ENCODE data around the gene JOSD1. TPM values are rescaled to one million over a fixed set of nuclear protein-coding genes. Genes with fewer than 3 reads are reported as not detected.

JOSD1 gene
- total RNA-seq, 2 donors from 2014 or later = 21.2 to 26.7 TPM

- Mint-ChIP-seq H3K9me3 (no peaks in the 10 kb centered on the region), H3K4me3 (no peak overlapping the region), H3K27me3 (ENCODE audit: insufficient read depth) (no peaks in the 10 kb centered on the region), H3K4me1 (no peaks in the 10 kb centered on the region), H3K36me3 (ENCODE audit: low read depth) (peaks cover 51% of the 10 kb centered on the region), H3K27ac (no peak overlapping the region)
- Histone ChIP-seq H3K27me3 (ENCODE audit: control insufficient read depth, insufficient read depth, low read length, poor library complexity, severe bottlenecking) (no peaks in the 10 kb centered on the region), H3K9me3 (ENCODE audit: control insufficient read depth, low read length) (no peaks in the 10 kb centered on the region), H3K9ac (ENCODE audit: extremely low read depth, low read length, poor library complexity, severe bottlenecking) (no peak overlapping the region), H3K4me3 (ENCODE audit: low read length) (no peak overlapping the region), H3K36me3 (ENCODE audit: control insufficient read depth, insufficient read depth, low read length) (peaks cover 91% of the 10 kb centered on the region), H3K27ac (ENCODE audit: low read depth, low read length) (no peak overlapping the region), H3K4me1 (ENCODE audit: control insufficient read depth, insufficient read depth, low read length) (no peaks in the 10 kb centered on the region)
- no peak for DNase-seq
- TF ChIP-seq CTCF (conservative IDR thresholded peaks at IDR 0.05) = no peak
- 88 to 89% methylated on average over 4 to 8 of the region's 8 CpGs for WGBS, 2 experiments (ENCODE audit: insufficient coverage in 1 of 2, insufficient read length in 1 of 2)
Observed at GRCh38 chr22:38740754-38741153, 40.0 kb upstream of the JOSD1 start.

- WGBS, 2 experiments (ENCODE audit: insufficient coverage in 1 of 2, insufficient read length in 1 of 2) = 92 to 98% methylated on average over 14 to 15 of the region's 15 CpGs
- Mint-ChIP-seq H3K4me1 (no peaks in the 10 kb centered on the region), H3K27me3 (ENCODE audit: insufficient read depth) (no peaks in the 10 kb centered on the region), H3K27ac (no peak overlapping the region), H3K9me3 (no peaks in the 10 kb centered on the region), H3K4me3 (no peak overlapping the region), H3K36me3 (ENCODE audit: low read depth) (peaks cover 47% of the 10 kb centered on the region)
- H3K9me3 ChIP-seq (ENCODE audit: control insufficient read depth, low read length) = no peaks in the 10 kb centered on the region
- H3K27me3 ChIP-seq (ENCODE audit: control insufficient read depth, insufficient read depth, low read length, poor library complexity, severe bottlenecking) = no peaks in the 10 kb centered on the region
- no peak overlapping the region for H3K9ac ChIP-seq (ENCODE audit: extremely low read depth, low read length, poor library complexity, severe bottlenecking)
- H3K4me1 ChIP-seq (ENCODE audit: control insufficient read depth, insufficient read depth, low read length) = no peaks in the 10 kb centered on the region
- peaks cover 91% of the 10 kb centered on the region for H3K36me3 ChIP-seq (ENCODE audit: control insufficient read depth, insufficient read depth, low read length)
- DNase-seq = no peak
- no peak overlapping the region for H3K4me3 ChIP-seq (ENCODE audit: low read length)
- no peak for TF ChIP-seq CTCF (conservative IDR thresholded peaks at IDR 0.05)
- H3K27ac ChIP-seq (ENCODE audit: low read depth, low read length) = no peak overlapping the region
Observed at GRCh38 chr22:38740116-38740723, 39.5 kb upstream of the JOSD1 start.

- H3K4me1 ChIP-seq (ENCODE audit: control insufficient read depth, insufficient read depth, low read length) = no peaks in the 10 kb centered on the region
- no peak overlapping the region for H3K27ac Mint-ChIP-seq
- peaks cover 90% of the 10 kb centered on the region for H3K36me3 ChIP-seq (ENCODE audit: control insufficient read depth, insufficient read depth, low read length)
- H3K9me3 ChIP-seq (ENCODE audit: control insufficient read depth, low read length) = no peaks in the 10 kb centered on the region
- 95 to 96% methylated on average over 11 to 20 of the region's 20 CpGs for WGBS, 2 experiments (ENCODE audit: insufficient coverage in 1 of 2, insufficient read length in 1 of 2)
- H3K4me3 ChIP-seq (ENCODE audit: low read length) = no peak overlapping the region
- H3K27me3 Mint-ChIP-seq (ENCODE audit: insufficient read depth) = no peaks in the 10 kb centered on the region
- no peak for TF ChIP-seq CTCF (conservative IDR thresholded peaks at IDR 0.05)
- no peaks in the 10 kb centered on the region for H3K27me3 ChIP-seq (ENCODE audit: control insufficient read depth, insufficient read depth, low read length, poor library complexity, severe bottlenecking)
- H3K36me3 Mint-ChIP-seq (ENCODE audit: low read depth) = peaks cover 46% of the 10 kb centered on the region
- H3K27ac ChIP-seq (ENCODE audit: low read depth, low read length) = no peak overlapping the region
- no peak overlapping the region for H3K9ac ChIP-seq (ENCODE audit: extremely low read depth, low read length, poor library complexity, severe bottlenecking)
- DNase-seq = no peak
- H3K9me3 Mint-ChIP-seq = no peaks in the 10 kb centered on the region
- H3K4me3 Mint-ChIP-seq = no peak overlapping the region
- no peaks in the 10 kb centered on the region for H3K4me1 Mint-ChIP-seq
Observed at GRCh38 chr22:38739300-38740055, 38.7 kb upstream of the JOSD1 start.

Measured in endodermal cell (in vitro differentiated cells).